Esophagus muscularis mucosa (tissue), 3 donors: ENCODE data around the gene CCDC85C.

ENCODE experiments used
- CTCF ChIP-seq, 3 experiments: fragments of 200-600 bp in 2 of 3; fragments of 450-650 bp in 1 of 3; sonication (generic) in 2 of 3; IDR thresholded peaks; one replicate each; pipeline ENCODE4 v1.5.1; 2017 to 2019; ENCODE audit warnings: antibody characterized with exemption in 3 of 3, mild to moderate bottlenecking in 2 of 3, moderate library complexity in 1 of 3
- POLR2A ChIP-seq: fragments of 450-650 bp; IDR thresholded peaks from one replicate; pipeline ENCODE4 v1.6.1; 2017; ENCODE audit warnings: antibody characterized with exemption, moderate library complexity, mild to moderate bottlenecking, low read depth
- POLR2AphosphoS5 ChIP-seq, 2 donors: sonication (generic); formaldehyde crosslinking; IDR thresholded peaks; one replicate each; pipeline ENCODE4 v1.6.1; 2017; ENCODE audit warnings: antibody characterized with exemption in 2 of 2

- TF ChIP-seq CTCF (IDR thresholded peaks at IDR 0.05) (no peak), POLR2AphosphoS5 (IDR thresholded peaks at IDR 0.05) (no peak), POLR2A (no peak)
Observed at GRCh38 chr14:99531251-99532096, 72.5 kb downstream of the CCDC85C start.
